Hepatocyte (in vitro differentiated cells): ENCODE measurements around the gene SSBP2. TPM values are rescaled to one million over a fixed set of nuclear protein-coding genes. Genes with fewer than 3 reads are reported as not detected.

ENCODE experiments used
- DNase-seq: peaks from one replicate; pipeline ENCODE4 v3.0.0-alpha.2; 2016; ENCODE audit warnings: low spot score
- H2AFZ ChIP-seq: fragments of 200-600 bp; sonication (generic); 2 replicates; pipeline ENCODE4 v1.6.0; 2016; ENCODE audit warnings: antibody characterized with exemption, mild to moderate bottlenecking
- H3K27ac ChIP-seq: fragments of 200-600 bp; sonication (generic); 2 replicates; pipeline ENCODE4 v1.5.1; 2016; ENCODE audit warnings: mild to moderate bottlenecking
- H3K27me3 ChIP-seq: fragments of 200-600 bp; sonication (generic); 2 replicates; pipeline ENCODE4 v1.6.1; 2016
- H3K36me3 ChIP-seq: fragments of 200-600 bp; sonication (generic); replicated peaks from 2 replicates; pipeline ENCODE4 v1.5.1; 2016; ENCODE audit warnings: low read depth; ENCODE audit not compliant: insufficient read depth
- H3K4me1 ChIP-seq: fragments of 200-600 bp; sonication (generic); 2 replicates; pipeline ENCODE4 v1.5.1; 2016; ENCODE audit warnings: mild to moderate bottlenecking, moderate library complexity; ENCODE audit not compliant: insufficient read depth
- H3K4me2 ChIP-seq: fragments of 200-600 bp; sonication (generic); 2 replicates; pipeline ENCODE4 v1.6.0; 2016
- H3K4me3 ChIP-seq: fragments of 200-600 bp; sonication (generic); 2 replicates; pipeline ENCODE4 v1.5.1; 2016; ENCODE audit warnings: mild to moderate bottlenecking
- H3K79me2 ChIP-seq: fragments of 200-600 bp; sonication (generic); 2 replicates; pipeline ENCODE4 v1.6.0; 2017; ENCODE audit warnings: mild to moderate bottlenecking
- H3K9me2 ChIP-seq: fragments of 200-600 bp; sonication (generic); replicated peaks from 2 replicates; pipeline ENCODE4 v1.6.0; 2017; ENCODE audit warnings: mild to moderate bottlenecking; ENCODE audit not compliant: insufficient read depth
- H3K9me3 ChIP-seq: fragments of 200-600 bp; sonication (generic); 2 replicates; pipeline ENCODE4 v1.5.1; 2016; ENCODE audit warnings: low read depth, mild to moderate bottlenecking
- H4K20me1 ChIP-seq: fragments of 200-600 bp; sonication (generic); 2 replicates; pipeline ENCODE4 v1.6.0; 2016; ENCODE audit warnings: mild to moderate bottlenecking; ENCODE audit not compliant: insufficient read depth, poor library complexity, severe bottlenecking
- EZH2 ChIP-seq: fragments of 200-600 bp; sonication (generic); IDR thresholded peaks from 2 replicates; pipeline ENCODE4 v1.6.1; 2016; ENCODE audit warnings: antibody characterized with exemption, mild to moderate bottlenecking, borderline replicate concordance
- EZH2phosphoT487 ChIP-seq: fragments of 200-600 bp; sonication (generic); IDR thresholded peaks from one replicate; pipeline ENCODE4 v1.6.1; 2018; ENCODE audit warnings: antibody characterized with exemption, mild to moderate bottlenecking, low read depth, moderate library complexity; ENCODE audit not compliant: unreplicated experiment, severe bottlenecking
- WGBS: methylation state at CpG from one replicate; pipeline ENCODE4 v1.1.6; 2016; ENCODE audit warnings: low lambda C conversion rate; ENCODE audit errors: missing lambda C conversion rate; 5-methylcytosine and 5-hydroxymethylcytosine counted together
- polyA plus RNA-seq: library from polyadenylated mRNA; unstranded; fragments of >200 nt; fragmentation: Nextera tagmentation; extraction: Ambion mirVana; gene quantifications from 2 replicates; pipeline ENCODE4 v1.2.1, GENCODE V29; 2016
- total RNA-seq: library from RNA; depleted of rRNA; stranded (reverse); fragments of >200 nt; gene quantifications from 2 replicates; pipeline ENCODE4 v1.2.3, GENCODE V29; 2014
- TF ChIP-seq, protein P1 (sequence below): fragments of 200-600 bp; sonication (generic); IDR thresholded peaks from 2 replicates; pipeline ENCODE4 v1.5.1; 2016; ENCODE audit warnings: antibody characterized with exemption, mild to moderate bottlenecking; ENCODE audit not compliant: poor library complexity

The SSBP2 gene
- total and polyA plus RNA-seq, 2 experiments from 2014 or later = 23.7 to 48.2 TPM

DNA sequence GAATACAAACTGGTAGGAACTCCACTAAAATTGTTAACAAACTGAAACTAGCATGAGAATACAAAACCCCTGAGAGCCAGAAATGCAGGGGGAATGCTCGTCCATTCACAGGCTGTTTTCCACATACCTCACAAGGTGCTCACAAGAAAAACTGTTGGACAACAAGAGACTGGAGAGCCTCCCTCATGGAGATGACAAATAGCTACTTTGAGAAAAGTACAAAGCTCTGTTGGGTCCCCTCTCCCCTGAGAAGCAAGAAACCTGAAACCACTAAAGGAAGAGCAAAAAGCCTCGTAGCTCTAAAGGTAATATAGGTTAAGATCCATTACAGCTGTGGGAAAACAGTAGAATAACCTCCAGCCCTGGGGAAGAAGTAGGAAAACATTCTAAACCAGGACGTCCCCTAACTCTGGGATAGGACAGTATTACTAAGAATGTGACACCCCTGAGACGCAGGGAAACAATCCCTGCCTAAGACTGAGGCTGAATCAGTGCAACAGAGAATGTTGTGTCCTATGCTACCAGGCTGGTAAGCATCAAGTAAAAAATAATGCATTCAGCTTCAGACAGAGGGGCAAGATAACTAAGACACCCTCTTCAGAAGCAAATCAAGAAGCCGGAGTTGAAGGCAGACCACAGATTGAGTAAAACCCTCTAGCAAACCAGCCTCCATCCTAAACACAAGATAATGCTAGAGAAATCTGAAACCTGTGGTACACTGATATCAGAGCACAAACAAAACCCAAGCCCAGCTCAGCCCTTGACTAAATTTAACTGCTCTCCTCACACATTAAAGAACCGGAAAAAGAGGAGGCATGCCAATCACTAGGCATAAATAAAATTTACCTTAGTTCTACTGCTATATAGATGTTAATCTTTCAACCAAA is 160.2 kb downstream of the SSBP2 start:
- TF ChIP-seq EZH2 (no peak), EZH2phosphoT487 (no peak)
- TF ChIP-seq, protein P1, sequence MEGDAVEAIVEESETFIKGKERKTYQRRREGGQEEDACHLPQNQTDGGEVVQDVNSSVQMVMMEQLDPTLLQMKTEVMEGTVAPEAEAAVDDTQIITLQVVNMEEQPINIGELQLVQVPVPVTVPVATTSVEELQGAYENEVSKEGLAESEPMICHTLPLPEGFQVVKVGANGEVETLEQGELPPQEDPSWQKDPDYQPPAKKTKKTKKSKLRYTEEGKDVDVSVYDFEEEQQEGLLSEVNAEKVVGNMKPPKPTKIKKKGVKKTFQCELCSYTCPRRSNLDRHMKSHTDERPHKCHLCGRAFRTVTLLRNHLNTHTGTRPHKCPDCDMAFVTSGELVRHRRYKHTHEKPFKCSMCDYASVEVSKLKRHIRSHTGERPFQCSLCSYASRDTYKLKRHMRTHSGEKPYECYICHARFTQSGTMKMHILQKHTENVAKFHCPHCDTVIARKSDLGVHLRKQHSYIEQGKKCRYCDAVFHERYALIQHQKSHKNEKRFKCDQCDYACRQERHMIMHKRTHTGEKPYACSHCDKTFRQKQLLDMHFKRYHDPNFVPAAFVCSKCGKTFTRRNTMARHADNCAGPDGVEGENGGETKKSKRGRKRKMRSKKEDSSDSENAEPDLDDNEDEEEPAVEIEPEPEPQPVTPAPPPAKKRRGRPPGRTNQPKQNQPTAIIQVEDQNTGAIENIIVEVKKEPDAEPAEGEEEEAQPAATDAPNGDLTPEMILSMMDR = no peak
- Histone ChIP-seq H3K4me2 (no peak overlapping the region), H4K20me1 (no peaks in the 10 kb centered on the region), H3K4me3 (no peak overlapping the region), H3K9me3 (no peaks in the 10 kb centered on the region), H3K36me3 (no peaks in the 10 kb centered on the region), H3K79me2 (no peaks in the 10 kb centered on the region), H3K9me2 (no peaks in the 10 kb centered on the region), H2AFZ (no peak overlapping the region), H3K4me1 (no peaks in the 10 kb centered on the region), H3K27me3 (no peaks in the 10 kb centered on the region), H3K27ac (no peak overlapping the region)
- DNase-seq = no peak
- 56% methylated on average over 6 of the region's 6 CpGs for WGBS

- 32% methylated on average over 1 of the region's 1 CpG for WGBS
- Histone ChIP-seq H3K9me2 (no peaks in the 10 kb centered on the region), H3K27ac (no peak overlapping the region), H3K9me3 (no peaks in the 10 kb centered on the region), H3K36me3 (no peaks in the 10 kb centered on the region), H3K27me3 (no peaks in the 10 kb centered on the region), H3K4me2 (no peak overlapping the region), H2AFZ (no peak overlapping the region), H3K4me1 (no peaks in the 10 kb centered on the region), H4K20me1 (no peaks in the 10 kb centered on the region), H3K4me3 (no peak overlapping the region), H3K79me2 (no peaks in the 10 kb centered on the region)
- TF ChIP-seq EZH2 = no peak
- no peak for TF ChIP-seq EZH2phosphoT487
- TF ChIP-seq, protein P1 = no peak
- DNase-seq = peak; percentile 6
These were observed 171.5 kb downstream of the SSBP2 start for GRCh38 chr5:81579262-81579924.

GRCh38 chr5:81577091-81577490 is 173.8 kb downstream of the SSBP2 start:
- Histone ChIP-seq H3K9me3 (no peaks in the 10 kb centered on the region), H3K4me1 (no peaks in the 10 kb centered on the region), H3K27ac (no peak overlapping the region), H3K27me3 (no peaks in the 10 kb centered on the region), H3K4me2 (no peak overlapping the region), H3K36me3 (no peaks in the 10 kb centered on the region), H2AFZ (no peak overlapping the region), H3K9me2 (no peaks in the 10 kb centered on the region), H3K79me2 (no peaks in the 10 kb centered on the region), H3K4me3 (no peak overlapping the region), H4K20me1 (no peaks in the 10 kb centered on the region)
- TF ChIP-seq, protein P1 = no peak
- no peak for TF ChIP-seq EZH2phosphoT487
- TF ChIP-seq EZH2 = no peak
- WGBS = 90% methylated on average over 3 of the region's 3 CpGs
- DNase-seq = no peak
